Measurements from ENCODE around the gene REXO2. TPM values are rescaled to one million over a fixed set of nuclear protein-coding genes. Genes with fewer than 3 reads are reported as not detected.

The REXO2 gene
- total and polyA plus RNA-seq, 2 donors (not counting 1 experiment from before 2014, with no cell fraction given): 27.7 to 37.2 TPM

GRCh38 chr11:114448749-114449482, 9.6 kb downstream of the REXO2 start:
- TF ChIP-seq CTCF (IDR thresholded peaks at IDR 0.05) (no peak), EZH2 (IDR thresholded peaks at IDR 0.05; ENCODE audit: borderline replicate concordance, insufficient read depth, low read depth, low read length, poor library complexity, severe bottlenecking) (no peak)
- no peak overlapping the region for H3K4me3 ChIP-seq (ENCODE audit: control extremely low read depth in 1 of 5, extremely low read depth in 1 of 5, insufficient read depth in 1 of 5, low read depth in 2 of 5, low read length in 4 of 5)
- H3K9ac ChIP-seq (ENCODE audit: low read length): no peak overlapping the region
- no peak for ATAC-seq (ENCODE audit: low read depth)
- H3K4me3 Mint-ChIP-seq: no peak overlapping the region
- POLR2A ChIA-PET: no interaction called here
- no peaks in the 10 kb centered on the region for H3K4me1 ChIP-seq (ENCODE audit: control insufficient read depth in 2 of 2, insufficient read depth in 2 of 2, low read length in 2 of 2)
- CTCF ChIA-PET: no interaction called here
- H3K27me3 ChIP-seq (replicated peaks in 1 of 4; ENCODE audit: control extremely low read depth in 1 of 4, control insufficient read depth in 3 of 4, insufficient read depth in 4 of 4, low read length in 3 of 4): no peaks in the 10 kb centered on the region
- intact Hi-C loops (cut with micrococcal nuclease): no loop called here
- no peaks in the 10 kb centered on the region for H3K79me2 ChIP-seq (ENCODE audit: control insufficient read depth, insufficient read depth, low read length)
- WGBS (ENCODE audit: insufficient coverage): no CpG with 5 or more reads among the region's 2 CpGs
- peaks cover 7 to 15% of the 10 kb centered on the region in 2 experiments for H3K36me3 ChIP-seq (replicated peaks in 1 of 2; ENCODE audit: control extremely low read depth in 1 of 2, control insufficient read depth in 1 of 2, extremely low read depth in 1 of 2, insufficient read depth in 2 of 2, low read length in 1 of 2)
- H3K4me1 Mint-ChIP-seq: no peaks in the 10 kb centered on the region
- H3K27ac Mint-ChIP-seq: no peak overlapping the region
- H3K9me3 ChIP-seq (ENCODE audit: control extremely low read depth in 1 of 3, control insufficient read depth in 2 of 3, insufficient read depth in 1 of 3, low read length in 2 of 3): no peaks in the 10 kb centered on the region
- H3K4me2 ChIP-seq (replicated peaks; ENCODE audit: low read depth, low read length, poor library complexity, severe bottlenecking): no peak overlapping the region
- H3K27me3 Mint-ChIP-seq: no peaks in the 10 kb centered on the region
- no peak for DNase-seq
- H3K27ac ChIP-seq (ENCODE audit: low read length in 2 of 2): no peak overlapping the region
- H2AFZ ChIP-seq (ENCODE audit: insufficient read depth, low read depth, low read length, poor library complexity, severe bottlenecking): no peak overlapping the region
- H3K9me3 Mint-ChIP-seq (ENCODE audit: insufficient read depth): no peaks in the 10 kb centered on the region
- no peaks in the 10 kb centered on the region for H4K20me1 ChIP-seq (ENCODE audit: control insufficient read depth, insufficient read depth, low read length, poor library complexity, severe bottlenecking)

- Histone ChIP-seq H3K27ac (ENCODE audit: low read length in 2 of 2) (no peak overlapping the region), H3K9me3 (ENCODE audit: control extremely low read depth in 1 of 3, control insufficient read depth in 2 of 3, insufficient read depth in 1 of 3, low read length in 2 of 3) (no peaks in the 10 kb centered on the region), H3K4me3 (ENCODE audit: control extremely low read depth in 1 of 5, extremely low read depth in 1 of 5, insufficient read depth in 1 of 5, low read depth in 2 of 5, low read length in 4 of 5) (no peak overlapping the region), H3K79me2 (ENCODE audit: control insufficient read depth, insufficient read depth, low read length) (no peaks in the 10 kb centered on the region), H2AFZ (ENCODE audit: insufficient read depth, low read depth, low read length, poor library complexity, severe bottlenecking) (no peak overlapping the region), H3K4me1 (ENCODE audit: control insufficient read depth in 2 of 2, insufficient read depth in 2 of 2, low read length in 2 of 2) (no peaks in the 10 kb centered on the region), H3K36me3 (replicated peaks in 1 of 2; ENCODE audit: control extremely low read depth in 1 of 2, control insufficient read depth in 1 of 2, extremely low read depth in 1 of 2, insufficient read depth in 2 of 2, low read length in 1 of 2) (peaks cover 7% of the 10 kb centered on the region in 2 experiments), H3K27me3 (replicated peaks in 1 of 4; ENCODE audit: control extremely low read depth in 1 of 4, control insufficient read depth in 3 of 4, insufficient read depth in 4 of 4, low read length in 3 of 4) (no peaks in the 10 kb centered on the region), H4K20me1 (ENCODE audit: control insufficient read depth, insufficient read depth, low read length, poor library complexity, severe bottlenecking) (no peaks in the 10 kb centered on the region), H3K9ac (ENCODE audit: low read length) (no peak overlapping the region), H3K4me2 (replicated peaks; ENCODE audit: low read depth, low read length, poor library complexity, severe bottlenecking) (no peak overlapping the region)
- no peak overlapping the region for H3K27ac Mint-ChIP-seq
- H3K4me1 Mint-ChIP-seq: no peaks in the 10 kb centered on the region
- no peaks in the 10 kb centered on the region for H3K9me3 Mint-ChIP-seq (ENCODE audit: insufficient read depth)
- TF ChIP-seq EZH2 (IDR thresholded peaks at IDR 0.05; ENCODE audit: borderline replicate concordance, insufficient read depth, low read depth, low read length, poor library complexity, severe bottlenecking): no peak
- TF ChIP-seq CTCF (IDR thresholded peaks at IDR 0.05): no peak
- ChIA-PET CTCF (no interaction called here), POLR2A (no interaction called here)
- H3K4me3 Mint-ChIP-seq: no peak overlapping the region
- no peak for DNase-seq
- H3K27me3 Mint-ChIP-seq: no peaks in the 10 kb centered on the region
- 100% methylated on average over 6 of the region's 6 CpGs for WGBS (ENCODE audit: insufficient coverage)
- ATAC-seq (ENCODE audit: low read depth): no peak
- intact Hi-C loops (cut with micrococcal nuclease): no loop called here
These were observed 10.6 kb downstream of the REXO2 start for GRCh38 chr11:114449845-114450244.
